Uterus (tissue), 4 donors: ENCODE results near the gene WWOX. TPM values are rescaled to one million over a fixed set of nuclear protein-coding genes. Genes with fewer than 3 reads are reported as not detected.

Experiments
- DNase-seq, 2 donors: peaks; one replicate each; pipeline ENCODE4 v3.0.0-alpha.2; 2019 to 2020
- H3K27ac ChIP-seq, 2 donors: fragments of 200-600 bp; sonication (generic); 1 replicate in 1 of 2; 2 replicates in 1 of 2; pipeline ENCODE4 v1.5.1; 2016 to 2018
- H3K27me3 ChIP-seq, 2 donors: fragments of 200-600 bp; sonication (generic); one replicate each; pipeline ENCODE4 v1.5.1; 2018 to 2019; ENCODE audit warnings: control low read depth in 1 of 2
- H3K36me3 ChIP-seq, 2 donors: fragments of 200-600 bp; sonication (generic); one replicate each; pipeline ENCODE4 v1.5.1; 2019; ENCODE audit warnings: control low read depth in 1 of 2
- H3K4me1 ChIP-seq, 2 donors: fragments of 200-600 bp; sonication (generic); one replicate each; pipeline ENCODE4 v1.5.1; 2018 to 2019; ENCODE audit warnings: control low read depth in 1 of 2
- H3K4me3 ChIP-seq, 2 donors: fragments of 200-600 bp; sonication (generic); 1 replicate in 1 of 2; 2 replicates in 1 of 2; pipeline ENCODE4 v1.5.1; 2018 to 2019; ENCODE audit warnings: mild to moderate bottlenecking in 1 of 2
- H3K9me3 ChIP-seq, 2 donors: fragments of 200-600 bp; sonication (generic); one replicate each; pipeline ENCODE4 v1.5.1; 2019; ENCODE audit warnings: control low read depth in 1 of 2
- POLR2A ChIP-seq, 2 donors: fragments of 450-650 bp; IDR thresholded peaks; one replicate each; pipeline ENCODE4 v1.6.1; 2016; ENCODE audit warnings: antibody characterized with exemption in 2 of 2, mild to moderate bottlenecking in 1 of 2, moderate library complexity in 1 of 2
- intact Hi-C: fragments of 100-400 bp; cut with DNase I; formaldehyde crosslinking; loops from one replicate; pipeline ENCODE4 v1.15.1; 2023; ENCODE audit warnings: low total_unique reads
- total RNA-seq, 4 donors: library from RNA; depleted of rRNA in 3 of 4; stranded (reverse); fragments of >200 nt in 3 of 4; gene quantifications; one replicate each; pipeline versions ENCODE4 v1.1.0 to v1.2.4, GENCODE V29; 2014 to 2023
- TF ChIP-seq, protein P1 (sequence below), 4 experiments: fragments of 200-600 bp in 2 of 4; fragments of 450-650 bp in 2 of 4; sonication (generic) in 2 of 4; IDR thresholded peaks; one replicate each; pipeline ENCODE4 v1.5.1; 2016 to 2019; ENCODE audit warnings: antibody characterized with exemption in 4 of 4, mild to moderate bottlenecking in 2 of 4, moderate library complexity in 1 of 4
- donor health status: DM: yes; HTN: yes; CAD: no.

Gene WWOX
- total RNA-seq, 4 donors from 2014 or later = 34.1 to 99.9 (median 55.8) TPM

DNA sequence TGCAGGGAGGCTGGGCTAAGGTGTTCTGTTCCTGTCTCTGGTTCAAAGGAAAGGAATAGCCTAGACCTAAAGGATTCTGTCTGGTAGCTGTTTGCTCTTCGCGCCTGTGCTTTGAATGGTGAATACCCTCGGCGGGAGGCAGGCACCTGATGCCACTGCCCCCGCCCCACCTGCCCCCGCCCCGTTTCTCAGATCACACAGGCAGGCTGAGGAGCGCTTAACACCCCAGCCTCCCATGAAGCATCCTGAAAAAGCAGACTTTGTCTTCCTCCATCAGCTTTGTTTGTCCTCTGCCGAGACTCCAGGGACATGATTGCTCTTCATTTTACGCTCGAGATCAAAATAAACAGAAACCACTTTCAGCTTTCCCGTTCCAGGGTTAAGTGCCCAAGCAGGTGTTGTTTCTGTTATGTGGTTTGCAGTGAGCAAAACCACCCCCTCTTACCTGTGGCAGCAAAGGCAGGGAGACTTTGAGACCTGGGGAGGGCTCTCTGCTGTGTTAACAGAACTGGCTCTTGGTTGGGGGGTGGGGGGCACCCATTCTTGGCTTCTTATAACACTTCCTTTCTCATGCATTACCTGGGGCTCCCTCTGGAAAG lies 452.1 kb downstream of the WWOX start:
- H3K27me3 ChIP-seq = no peaks in the 10 kb centered on the region
- no peak overlapping the region for H3K27ac ChIP-seq
- H3K9me3 ChIP-seq = no peaks in the 10 kb centered on the region
- H3K4me1 ChIP-seq = no peaks in the 10 kb centered on the region
- H3K4me3 ChIP-seq = no peak overlapping the region
- DNase-seq = no peak
- TF ChIP-seq, protein P1, sequence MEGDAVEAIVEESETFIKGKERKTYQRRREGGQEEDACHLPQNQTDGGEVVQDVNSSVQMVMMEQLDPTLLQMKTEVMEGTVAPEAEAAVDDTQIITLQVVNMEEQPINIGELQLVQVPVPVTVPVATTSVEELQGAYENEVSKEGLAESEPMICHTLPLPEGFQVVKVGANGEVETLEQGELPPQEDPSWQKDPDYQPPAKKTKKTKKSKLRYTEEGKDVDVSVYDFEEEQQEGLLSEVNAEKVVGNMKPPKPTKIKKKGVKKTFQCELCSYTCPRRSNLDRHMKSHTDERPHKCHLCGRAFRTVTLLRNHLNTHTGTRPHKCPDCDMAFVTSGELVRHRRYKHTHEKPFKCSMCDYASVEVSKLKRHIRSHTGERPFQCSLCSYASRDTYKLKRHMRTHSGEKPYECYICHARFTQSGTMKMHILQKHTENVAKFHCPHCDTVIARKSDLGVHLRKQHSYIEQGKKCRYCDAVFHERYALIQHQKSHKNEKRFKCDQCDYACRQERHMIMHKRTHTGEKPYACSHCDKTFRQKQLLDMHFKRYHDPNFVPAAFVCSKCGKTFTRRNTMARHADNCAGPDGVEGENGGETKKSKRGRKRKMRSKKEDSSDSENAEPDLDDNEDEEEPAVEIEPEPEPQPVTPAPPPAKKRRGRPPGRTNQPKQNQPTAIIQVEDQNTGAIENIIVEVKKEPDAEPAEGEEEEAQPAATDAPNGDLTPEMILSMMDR (IDR thresholded peaks at IDR 0.05) = no peak
- no peak for TF ChIP-seq POLR2A (IDR thresholded peaks at IDR 0.05)
- no peaks in the 10 kb centered on the region for H3K36me3 ChIP-seq
- intact Hi-C loops = no loop called here

- Histone ChIP-seq H3K4me3 (no peak overlapping the region), H3K27me3 (no peaks in the 10 kb centered on the region), H3K4me1 (no peaks in the 10 kb centered on the region), H3K9me3 (no peaks in the 10 kb centered on the region), H3K27ac (no peak overlapping the region), H3K36me3 (no peaks in the 10 kb centered on the region)
- no peak for DNase-seq
- TF ChIP-seq, protein P1 (IDR thresholded peaks at IDR 0.05) = no peak
- TF ChIP-seq POLR2A (IDR thresholded peaks at IDR 0.05) = no peak
- intact Hi-C loops = no loop called here
These were observed 452.7 kb downstream of the WWOX start for GRCh38 chr16:78552106-78552675.

- Histone ChIP-seq H3K36me3 (no peaks in the 10 kb centered on the region), H3K27me3 (no peaks in the 10 kb centered on the region), H3K27ac (no peak overlapping the region), H3K4me3 (no peak overlapping the region), H3K4me1 (no peaks in the 10 kb centered on the region), H3K9me3 (no peaks in the 10 kb centered on the region)
- no peak for TF ChIP-seq POLR2A (IDR thresholded peaks at IDR 0.05)
- TF ChIP-seq, protein P1 (IDR thresholded peaks at IDR 0.05) = no peak
- intact Hi-C loops = no loop called here
- no peak for DNase-seq
These were observed 453.3 kb downstream of the WWOX start for GRCh38 chr16:78552716-78553115.

- Histone ChIP-seq H3K4me3 (no peak overlapping the region), H3K9me3 (no peaks in the 10 kb centered on the region), H3K36me3 (no peaks in the 10 kb centered on the region), H3K4me1 (no peaks in the 10 kb centered on the region), H3K27me3 (no peaks in the 10 kb centered on the region), H3K27ac (no peak overlapping the region)
- intact Hi-C loops = no loop called here
- TF ChIP-seq, protein P1 (IDR thresholded peaks at IDR 0.05) = no peak
- TF ChIP-seq POLR2A (IDR thresholded peaks at IDR 0.05) = no peak
- no peak for DNase-seq
These were observed 454.0 kb downstream of the WWOX start for GRCh38 chr16:78553268-78554039.

DNA sequence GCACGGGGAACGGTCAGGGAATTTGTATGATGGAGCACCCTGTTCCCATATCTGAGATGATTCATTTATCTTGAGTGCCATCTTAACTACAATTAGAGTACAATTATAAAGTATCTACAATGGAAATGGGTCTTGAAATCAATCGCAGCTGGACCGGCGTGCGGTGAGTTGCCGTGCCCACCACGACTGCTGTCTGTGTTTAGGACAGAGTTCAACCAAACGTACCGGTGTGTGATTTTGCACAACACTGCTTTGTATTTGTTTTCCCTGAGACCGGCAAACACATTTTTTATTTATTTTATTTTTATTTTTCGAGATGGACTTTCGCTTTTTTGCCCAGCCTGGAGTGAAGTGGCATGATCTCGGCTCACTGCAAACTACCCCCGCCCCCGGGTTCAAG lies 457.0 kb downstream of the WWOX start:
- Histone ChIP-seq H3K27me3 (no peaks in the 10 kb centered on the region), H3K4me3 (no peak overlapping the region), H3K4me1 (no peaks in the 10 kb centered on the region), H3K27ac (no peak overlapping the region), H3K9me3 (no peaks in the 10 kb centered on the region), H3K36me3 (no peaks in the 10 kb centered on the region)
- TF ChIP-seq POLR2A (IDR thresholded peaks at IDR 0.05) = no peak
- TF ChIP-seq, protein P1 (IDR thresholded peaks at IDR 0.05) = no peak
- no peak for DNase-seq
- intact Hi-C loops = no loop called here
